Mesendoderm (in vitro differentiated cells): ENCODE data around the gene CCIN.
A peak's percentile ranks its signal among the peaks of the same experiment; 100 is the strongest.
"Not testable (repeated sequence)": the region's sequence is repeated elsewhere in the genome, so short reads cannot be mapped to it uniquely, and the experiment has no call there.

Source experiments
- DNase-seq: peaks from one replicate; pipeline ENCODE4 v3.0.0; 2013
- H2AK5ac ChIP-seq: 2 replicates; pipeline ENCODE4 v1.6.1; 2013; ENCODE audit warnings: low read length, inconsistent platforms
- H2BK120ac ChIP-seq: 2 replicates; pipeline ENCODE4 v1.6.1; 2013; ENCODE audit warnings: low read depth, mild to moderate bottlenecking, low read length, moderate library complexity, mixed read lengths
- H2BK15ac ChIP-seq: replicated peaks from 2 replicates; pipeline ENCODE4 v1.6.1; 2013; ENCODE audit warnings: low read depth, mild to moderate bottlenecking, moderate library complexity
- H2BK5ac ChIP-seq: 2 replicates; pipeline ENCODE4 v1.6.1; 2013; ENCODE audit warnings: low read length, inconsistent platforms
- H3K18ac ChIP-seq: 2 replicates; pipeline ENCODE4 v1.6.1; 2013; ENCODE audit warnings: mild to moderate bottlenecking, low read length, mixed read lengths
- H3K23ac ChIP-seq: one replicate; pipeline ENCODE4 v1.6.1; 2013; ENCODE audit warnings: low read length
- H3K27ac ChIP-seq: 2 replicates; pipeline ENCODE4 v1.5.1; 2013; ENCODE audit warnings: low read depth, mild to moderate bottlenecking, inconsistent platforms, low read length, moderate library complexity
- H3K27me3 ChIP-seq: 2 replicates; pipeline ENCODE4 v1.6.1; 2013; ENCODE audit warnings: low read length, control low read depth, mild to moderate bottlenecking, inconsistent platforms; ENCODE audit not compliant: insufficient read depth, poor library complexity
- H3K36me3 ChIP-seq: 2 replicates; pipeline ENCODE4 v1.6.1; 2013; ENCODE audit warnings: low read length, inconsistent platforms; ENCODE audit not compliant: control insufficient read depth, insufficient read depth
- H3K4ac ChIP-seq: one replicate; pipeline ENCODE4 v1.6.1; 2013; ENCODE audit warnings: low read depth, mild to moderate bottlenecking, low read length, moderate library complexity
- H3K4me1 ChIP-seq: 2 replicates; pipeline ENCODE4 v1.6.1; 2013; ENCODE audit warnings: low read depth, low read length, inconsistent platforms; ENCODE audit not compliant: control insufficient read depth
- H3K4me2 ChIP-seq: 2 replicates; pipeline ENCODE4 v1.6.1; 2013; ENCODE audit warnings: low read length
- H3K4me3 ChIP-seq: 2 replicates; pipeline ENCODE4 v1.5.1; 2013; ENCODE audit warnings: mild to moderate bottlenecking, low read length
- H3K56ac ChIP-seq: one replicate; pipeline ENCODE4 v1.6.1; 2013; ENCODE audit warnings: low read length
- H3K79me1 ChIP-seq: 2 replicates; pipeline ENCODE4 v1.6.1; 2013; ENCODE audit warnings: low read length, inconsistent platforms
- H3K79me2 ChIP-seq: 2 replicates; pipeline ENCODE4 v1.6.1; 2013; ENCODE audit warnings: mild to moderate bottlenecking, low read length; ENCODE audit not compliant: control insufficient read depth, insufficient read depth
- H3K9ac ChIP-seq: 2 replicates; pipeline ENCODE4 v1.6.1; 2013; ENCODE audit warnings: low read length, inconsistent platforms
- H4K5ac ChIP-seq: one replicate; pipeline ENCODE4 v1.6.1; 2013; ENCODE audit warnings: low read length
- H4K8ac ChIP-seq: one replicate; pipeline ENCODE4 v1.6.1; 2013; ENCODE audit warnings: low read depth, mild to moderate bottlenecking, control low read depth, low read length, moderate library complexity
- WGBS: extraction: QIAGEN DNeasy Blood & Tissue Kit; methylation state at CpG from one replicate; pipeline ENCODE4 v1.1.7; 2013; ENCODE audit warnings: low lambda C conversion rate, missing lambda C conversion rate; ENCODE audit not compliant: insufficient coverage; ENCODE audit errors: extremely low coverage; 5-methylcytosine and 5-hydroxymethylcytosine counted together

The CCIN gene

DNA sequence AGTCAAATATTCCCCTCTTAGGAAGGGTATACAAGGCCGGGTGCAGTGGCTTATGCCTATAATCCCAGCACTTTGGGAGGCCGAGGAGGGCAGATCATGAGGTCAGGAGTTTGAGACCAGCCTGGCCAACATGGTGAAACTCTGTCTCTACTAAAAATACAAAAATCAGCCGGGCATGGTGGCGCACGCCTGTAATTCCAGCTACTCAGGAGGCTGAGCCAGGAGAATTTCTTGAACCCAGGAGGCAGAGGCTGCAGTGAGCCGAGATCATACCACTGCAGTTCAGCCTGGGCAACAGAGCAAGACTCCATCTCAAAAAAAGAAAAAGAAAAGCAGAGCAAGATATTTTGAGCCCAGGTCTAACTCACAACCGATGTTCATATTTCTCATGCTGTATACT lies 37.5 kb upstream of the CCIN start:
- H3K23ac ChIP-seq, H3K4me3 ChIP-seq, H3K79me2 ChIP-seq, H3K27ac ChIP-seq, H3K18ac ChIP-seq, H3K27me3 ChIP-seq, H3K36me3 ChIP-seq, H2AK5ac ChIP-seq, H4K5ac ChIP-seq, H3K4ac ChIP-seq, H3K4me1 ChIP-seq, H3K4me2 ChIP-seq, H3K9ac ChIP-seq, DNase-seq, H2BK5ac ChIP-seq, H2BK120ac ChIP-seq, H3K56ac ChIP-seq, H2BK15ac ChIP-seq, H4K8ac ChIP-seq, H3K79me1 ChIP-seq: not testable (repeated sequence)
- WGBS = no CpG with 5 or more reads among the region's 7 CpGs

DNA sequence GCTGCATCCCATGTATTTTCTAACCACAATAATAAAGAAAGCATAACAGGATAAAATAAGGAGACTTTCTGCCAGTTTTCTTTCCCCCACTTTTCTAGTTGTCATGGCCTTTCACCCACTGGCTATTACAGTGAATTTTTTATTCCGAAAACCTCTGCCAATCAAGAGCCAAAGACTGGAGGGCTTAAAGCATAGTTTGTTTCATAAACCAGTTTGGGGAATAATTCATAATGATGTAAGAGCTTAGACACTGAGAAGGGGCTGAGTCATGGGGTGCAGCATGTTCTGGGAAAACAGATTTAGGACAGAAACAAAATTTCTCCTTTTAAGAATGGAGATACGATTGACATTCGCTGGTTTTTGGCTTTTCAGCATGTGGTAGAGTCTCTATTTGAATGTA lies 37.1 kb upstream of the CCIN start:
- DNase-seq = no peak
- Histone ChIP-seq H2AK5ac (no peak overlapping the region), H3K9ac (no peak overlapping the region), H3K79me2 (no peaks in the 10 kb centered on the region), H2BK15ac (no peak overlapping the region), H3K23ac (no peak overlapping the region), H2BK5ac (no peak overlapping the region), H3K27me3 (no peaks in the 10 kb centered on the region), H2BK120ac (no peak overlapping the region), H3K79me1 (no peaks in the 10 kb centered on the region), H3K36me3 (no peaks in the 10 kb centered on the region), H3K18ac (no peak overlapping the region), H3K4me2 (no peak overlapping the region), H3K4ac (no peak overlapping the region), H3K4me3 (no peak overlapping the region), H4K8ac (no peak overlapping the region), H3K27ac (no peak overlapping the region), H4K5ac (no peak overlapping the region), H3K56ac (no peak overlapping the region), H3K4me1 (peaks cover 6% of the 10 kb centered on the region)
- no CpG with 5 or more reads among the region's 3 CpGs for WGBS

GRCh38 chr9:36134761-36135505 lies 34.3 kb upstream of the CCIN start:
- no peak overlapping the region for H3K23ac ChIP-seq
- no CpG with 5 or more reads among the region's 9 CpGs for WGBS
- H2AK5ac ChIP-seq = no peak overlapping the region
- no peak overlapping the region for H3K9ac ChIP-seq
- peak; percentile 73 for DNase-seq
- peaks cover 3% of the 10 kb centered on the region for H3K27me3 ChIP-seq
- no peak overlapping the region for H4K5ac ChIP-seq
- peaks cover 10% of the 10 kb centered on the region for H3K4me1 ChIP-seq
- no peak overlapping the region for H3K18ac ChIP-seq
- H4K8ac ChIP-seq = no peak overlapping the region
- peak overlapping the region; percentile 19 for H3K27ac ChIP-seq
- no peak overlapping the region for H2BK15ac ChIP-seq
- H2BK120ac ChIP-seq = no peak overlapping the region
- peaks cover 5% of the 10 kb centered on the region for H3K79me1 ChIP-seq
- no peak overlapping the region for H3K4me2 ChIP-seq
- H3K36me3 ChIP-seq = no peaks in the 10 kb centered on the region
- no peak overlapping the region for H2BK5ac ChIP-seq
- peaks cover 3% of the 10 kb centered on the region for H3K79me2 ChIP-seq
- no peak overlapping the region for H3K4me3 ChIP-seq
- H3K56ac ChIP-seq = peak overlapping the region; percentile 0
- H3K4ac ChIP-seq = no peak overlapping the region

GRCh38 chr9:36135741-36136271 lies 33.4 kb upstream of the CCIN start:
- Histone ChIP-seq H3K18ac (no peak overlapping the region), H3K9ac (peak overlapping the region; percentile 74), H3K36me3 (no peaks in the 10 kb centered on the region), H3K79me1 (peaks cover 5% of the 10 kb centered on the region), H2BK120ac (no peak overlapping the region), H3K4me1 (peaks cover 10% of the 10 kb centered on the region), H3K27ac (peak overlapping the region; percentile 29), H3K27me3 (peaks cover 3% of the 10 kb centered on the region), H2BK5ac (peak overlapping the region; percentile 74), H2AK5ac (no peak overlapping the region), H3K4me3 (peak overlapping the region; percentile 47), H3K4ac (no peak overlapping the region), H3K56ac (peak overlapping the region; percentile 77), H3K4me2 (peak overlapping the region; percentile 99), H4K5ac (no peak overlapping the region), H3K23ac (no peak overlapping the region), H2BK15ac (no peak overlapping the region), H4K8ac (no peak overlapping the region), H3K79me2 (peaks cover 3% of the 10 kb centered on the region)
- WGBS = no CpG with 5 or more reads among the region's 18 CpGs
- peak; percentile 69 for DNase-seq

- Histone ChIP-seq H3K4ac (peak within 1 kb of the TSS; percentile 61), H3K79me2 (peaks cover 3% of the 10 kb centered on the region), H2BK5ac (peak within 1 kb of the TSS; percentile 74), H3K9ac (peak within 1 kb of the TSS; percentile 74), H3K4me2 (peak within 1 kb of the TSS; percentile 99), H3K36me3 (no peaks in the 10 kb centered on the region), H4K5ac (no peak within 1 kb of the TSS), H3K23ac (peak within 1 kb of the TSS; percentile 74), H3K4me1 (peaks cover 10% of the 10 kb centered on the region), H3K79me1 (peaks cover 5% of the 10 kb centered on the region), H3K18ac (peak within 1 kb of the TSS; percentile 75), H2BK15ac (no peak within 1 kb of the TSS), H2BK120ac (peak within 1 kb of the TSS; percentile 39), H3K27ac (peak within 1 kb of the TSS; percentile 29), H4K8ac (peak within 1 kb of the TSS; percentile 28), H2AK5ac (no peak within 1 kb of the TSS), H3K27me3 (peaks cover 3% of the 10 kb centered on the region), H3K4me3 (peak within 1 kb of the TSS; percentile 47), H3K56ac (peak within 1 kb of the TSS; percentile 82)
- WGBS = no CpG with 5 or more reads among the region's 83 CpGs
- DNase-seq = peak; percentile 76
Measured at GRCh38 chr9:36136272-36136893, 32.8 kb upstream of the CCIN start, which contains the start of gene GLIPR2. Gene GLIPR2, plus strand, starts transcription at chr9:36136733. Its CDS starts 46 bp downstream, at chr9:36136779.
